Epidermal melanocyte (primary cell): ENCODE measurements around the gene ZNF431.
"Not testable (repeated sequence)": the region's sequence is repeated elsewhere in the genome, so short reads cannot be mapped to it uniquely, and the experiment has no call there.

Experiments used
- DNase-seq: peaks from one replicate; pipeline ENCODE4 v3.0.0; 2011; ENCODE audit warnings: low spot score; ENCODE audit not compliant: insufficient read length

The ZNF431 gene

GRCh38 chr19:21141787-21142464 lies at the start of gene ZNF431:
TSS of gene ZNF431 (plus strand) at chr19:21142040. CDS start at chr19:21142184, 144 bp downstream.
- peak; percentile 74 for DNase-seq

GRCh38 chr19:21092109-21092508 lies 49.7 kb upstream of the ZNF431 start:
- DNase-seq, result no peak

GRCh38 chr19:21094347-21095025 lies 47.4 kb upstream of the ZNF431 start:
- no peak for DNase-seq

DNA sequence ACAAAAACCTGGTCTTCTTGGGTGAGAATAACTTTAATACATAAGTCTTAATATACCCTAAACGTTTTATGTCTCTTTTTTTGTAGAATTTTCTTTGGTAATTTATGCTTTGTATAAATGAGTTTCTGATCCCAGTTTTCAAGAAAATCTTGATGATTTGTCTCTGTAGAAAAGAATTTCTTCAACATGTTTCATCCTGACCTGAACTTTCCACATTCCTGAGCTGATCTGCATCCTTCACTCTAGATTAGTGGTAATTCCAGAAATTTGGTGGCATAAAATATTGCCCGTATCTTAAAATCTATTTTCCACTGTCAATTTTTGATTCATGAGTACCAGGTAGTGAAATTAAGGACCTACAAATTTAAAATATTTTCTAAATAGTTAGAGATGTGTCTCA lies 43.5 kb upstream of the ZNF431 start:
- no peak for DNase-seq

DNA sequence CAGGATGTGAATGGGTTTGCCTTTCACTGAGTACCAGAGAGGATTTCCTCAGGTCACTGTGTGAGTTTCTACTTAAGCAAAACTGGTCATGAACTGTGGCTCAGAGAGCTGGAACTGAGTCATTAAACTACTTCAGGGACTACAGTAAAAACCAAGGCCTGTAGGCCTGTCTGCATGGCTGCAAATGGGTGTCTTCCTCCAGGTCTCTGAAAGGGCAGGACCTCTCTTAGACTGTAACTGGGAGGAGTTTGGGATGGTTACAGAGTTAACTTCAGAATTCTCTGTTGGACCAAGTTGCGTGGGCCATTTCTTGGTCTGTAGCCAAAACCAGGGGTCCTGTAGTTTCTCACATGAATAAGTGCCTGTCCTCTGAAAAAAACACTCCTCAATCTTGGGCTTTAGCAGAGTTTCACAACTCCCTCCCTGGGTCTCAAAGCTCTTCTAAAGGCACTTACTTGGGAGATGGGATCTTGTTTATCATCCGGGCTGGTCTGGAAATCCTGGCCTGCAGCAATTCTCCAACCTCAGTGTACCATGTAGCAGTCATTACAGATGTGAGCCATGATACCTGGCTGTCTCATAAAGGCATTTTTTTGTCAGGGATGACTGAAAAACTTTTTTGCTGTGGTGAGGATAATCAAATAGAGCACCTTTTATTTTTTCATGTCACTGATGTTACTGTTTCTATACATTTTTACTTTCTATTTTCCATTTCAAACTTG lies 40.2 kb upstream of the ZNF431 start:
- DNase-seq, result no peak

GRCh38 chr19:21109116-21109515 lies 32.7 kb upstream of the ZNF431 start:
- DNase-seq, result no peak

- no peak for DNase-seq
Measured at GRCh38 chr19:21110183-21110582, 31.7 kb upstream of the ZNF431 start.

- DNase-seq, result no peak
Measured at GRCh38 chr19:21115430-21115829, 26.4 kb upstream of the ZNF431 start.

DNA sequence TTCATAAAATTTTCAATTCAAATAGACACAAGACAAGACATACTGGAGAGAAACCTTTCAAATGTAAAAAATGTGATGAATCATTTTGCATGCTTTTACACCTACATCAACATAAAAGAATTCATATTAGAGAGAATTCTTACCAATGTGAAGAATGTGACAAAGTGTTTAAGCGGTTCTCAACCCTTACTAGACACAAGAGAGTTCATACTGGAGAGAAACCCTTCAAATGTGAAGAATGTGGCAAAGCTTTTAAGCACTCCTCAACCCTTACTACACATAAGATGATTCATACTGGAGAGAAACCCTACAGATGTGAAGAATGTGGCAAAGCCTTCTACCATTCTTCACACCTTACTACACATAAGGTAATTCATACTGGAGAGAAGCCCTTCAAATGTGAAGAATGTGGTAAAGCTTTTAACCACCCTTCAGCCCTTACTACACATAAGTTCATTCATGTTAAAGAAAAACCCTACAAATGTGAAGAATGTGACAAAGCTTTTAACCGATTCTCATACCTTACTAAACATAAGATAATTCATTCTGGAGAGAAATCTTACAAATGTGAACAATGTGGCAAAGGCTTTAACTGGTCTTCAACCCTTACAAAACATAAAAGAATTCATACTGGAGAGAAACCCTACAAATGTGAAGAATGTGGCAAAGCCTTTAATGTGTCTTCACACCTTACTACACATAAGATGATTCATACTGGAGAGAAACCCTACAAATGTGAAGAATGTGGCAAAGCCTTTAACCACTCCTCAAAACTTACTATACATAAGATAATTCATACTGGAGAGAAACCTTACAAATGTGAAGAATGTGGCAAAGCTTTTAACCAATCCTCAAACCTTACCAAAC lies 24.6 kb upstream of the ZNF431 start:
- DNase-seq, result no peak

GRCh38 chr19:21126078-21126477 lies 15.8 kb upstream of the ZNF431 start:
- no peak for DNase-seq

DNA sequence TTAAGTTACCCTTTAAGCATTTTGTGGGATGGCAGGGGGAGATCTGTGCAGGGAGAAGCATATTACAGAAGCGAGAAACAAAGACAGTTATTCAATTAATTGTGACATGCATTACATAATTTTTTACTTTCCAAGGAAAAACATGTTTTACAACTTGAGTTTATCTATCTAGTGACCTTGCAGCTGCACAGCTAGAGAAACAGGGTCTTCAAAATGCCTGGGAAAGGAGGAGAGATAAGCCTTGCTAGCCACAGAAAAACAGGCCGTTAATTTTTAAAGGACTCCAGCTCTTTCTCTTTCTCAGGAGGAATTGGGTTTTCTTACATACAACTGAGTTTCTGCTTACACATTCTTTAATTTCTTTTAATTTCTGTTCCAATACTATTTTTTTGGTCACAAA lies 14.8 kb upstream of the ZNF431 start:
- no peak for DNase-seq

GRCh38 chr19:21127898-21128297 lies 13.9 kb upstream of the ZNF431 start:
- no peak for DNase-seq

DNA sequence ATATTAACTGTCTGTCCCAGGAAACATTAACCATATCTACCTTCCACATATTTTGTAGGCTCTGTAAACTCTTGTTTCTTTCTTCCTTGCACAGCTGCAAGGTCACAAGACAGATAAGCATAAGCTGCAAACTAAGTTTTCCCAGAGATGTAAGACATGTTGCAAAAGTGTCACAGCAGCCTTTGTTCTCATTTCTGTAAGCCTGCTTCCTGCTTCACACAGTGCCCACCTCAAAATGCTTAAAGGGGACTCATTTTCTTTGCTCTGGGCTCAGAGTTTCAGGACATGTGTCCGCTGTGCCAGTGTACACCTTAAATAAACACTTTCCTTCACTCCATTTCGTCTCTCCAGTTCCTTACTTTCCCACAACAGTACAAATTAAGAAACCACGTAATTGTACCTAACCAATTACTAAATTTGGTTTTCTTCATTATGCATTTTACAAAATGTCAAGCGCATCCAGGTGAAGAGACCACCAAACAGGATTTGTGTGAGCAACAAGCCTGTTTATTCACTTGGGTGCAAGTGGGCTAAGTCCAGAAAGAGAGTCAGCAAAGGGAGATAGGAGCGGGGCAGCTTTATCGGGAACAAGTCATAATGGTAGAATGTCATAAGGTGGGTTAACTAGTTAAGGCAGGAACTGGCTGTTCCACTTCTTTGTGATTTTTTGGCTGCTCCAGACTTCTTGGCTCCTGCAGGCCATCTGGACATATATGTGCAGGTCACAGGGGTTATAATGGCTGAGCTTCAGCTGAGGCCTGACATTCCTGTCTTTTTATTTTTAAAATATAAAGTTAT lies 12.7 kb upstream of the ZNF431 start:
- DNase-seq, result no peak

- DNase-seq, result no peak
Measured at GRCh38 chr19:21130097-21130775, 11.6 kb upstream of the ZNF431 start.

DNA sequence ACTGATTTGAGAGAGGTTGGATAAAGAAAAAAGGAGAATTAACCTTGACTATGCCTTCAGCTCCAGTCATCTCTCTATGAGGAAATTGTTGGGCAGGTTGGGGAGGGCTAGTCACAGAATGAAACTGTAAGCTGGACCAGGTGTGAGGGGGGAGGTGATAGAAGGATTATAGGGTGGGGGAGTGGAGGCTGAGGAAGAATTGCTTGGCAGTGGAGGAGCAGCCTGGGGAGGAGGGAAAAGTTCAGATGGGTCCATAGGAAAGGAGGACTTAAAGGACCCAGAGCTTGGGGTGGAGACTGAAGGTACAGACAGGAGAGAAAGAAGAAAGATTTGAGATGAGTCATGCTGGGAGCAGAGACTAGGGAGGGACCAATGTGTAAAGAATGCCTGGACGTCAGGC lies 8.2 kb upstream of the ZNF431 start:
- no peak for DNase-seq

GRCh38 chr19:21134934-21135366 lies 6.9 kb upstream of the ZNF431 start:
- no peak for DNase-seq

- DNase-seq, result no peak
Measured at GRCh38 chr19:21135433-21135832, 6.4 kb upstream of the ZNF431 start.

GRCh38 chr19:21138130-21138529 lies 3.7 kb upstream of the ZNF431 start:
- no peak for DNase-seq

DNA sequence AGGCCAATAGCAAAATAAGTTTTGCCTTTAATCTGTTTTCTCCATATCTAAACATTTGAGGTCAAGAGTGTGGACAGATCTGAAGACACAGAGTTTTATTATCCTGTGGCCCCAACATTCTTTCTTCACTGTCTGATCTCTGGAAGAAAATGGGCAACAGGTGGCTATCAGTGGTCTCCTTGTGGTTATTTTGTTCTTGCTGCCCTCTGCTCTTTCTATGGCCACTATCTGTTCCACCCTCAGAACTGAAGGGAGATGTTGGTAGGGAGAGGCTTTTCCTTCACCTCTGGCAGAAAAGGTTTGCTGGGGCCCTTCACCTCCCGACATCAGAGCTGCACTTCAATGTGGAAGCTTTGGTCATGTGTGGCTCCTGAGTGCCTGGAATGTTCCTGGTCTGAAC lies 834 bp upstream of the ZNF431 start:
- not testable (repeated sequence) for DNase-seq

GRCh38 chr19:21143428-21143827 lies 1.6 kb downstream of the ZNF431 start:
- no peak for DNase-seq
